Loucy (cell line): ENCODE measurements around the gene LZTS3.

Experiments
- EZH2phosphoT487 ChIP-seq: fragments of 200-600 bp; IDR thresholded peaks from 2 replicates; pipeline ENCODE4 v1.6.1; 2018; ENCODE audit warnings: antibody characterized with exemption, mild to moderate bottlenecking, moderate library complexity, borderline replicate concordance
- TF ChIP-seq, protein P1 (sequence below): fragments of 200-600 bp; sonication (generic); conservative IDR thresholded peaks from 2 replicates; pipeline ENCODE4 v1.5.1; 2014; ENCODE audit warnings: mild to moderate bottlenecking, antibody characterized with exemption, low read length

DNA sequence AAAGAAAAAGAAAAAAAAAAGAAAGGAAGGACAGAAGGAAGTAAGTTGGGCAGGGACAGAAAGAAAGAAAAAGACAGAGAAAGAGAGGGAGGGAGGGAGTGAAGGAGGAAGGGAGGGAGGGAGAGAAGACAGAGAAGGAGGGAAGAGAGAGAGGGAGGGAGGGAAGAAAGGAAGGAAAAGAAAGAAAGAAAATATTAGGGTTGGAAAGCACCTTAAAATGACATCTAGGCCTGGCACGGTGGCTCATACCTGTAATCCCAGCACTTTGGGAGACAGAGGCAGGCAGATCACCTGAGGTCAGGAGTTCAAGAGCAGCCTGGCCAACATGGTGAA lies 46.9 kb downstream of the LZTS3 start:
- TF ChIP-seq, protein P1, sequence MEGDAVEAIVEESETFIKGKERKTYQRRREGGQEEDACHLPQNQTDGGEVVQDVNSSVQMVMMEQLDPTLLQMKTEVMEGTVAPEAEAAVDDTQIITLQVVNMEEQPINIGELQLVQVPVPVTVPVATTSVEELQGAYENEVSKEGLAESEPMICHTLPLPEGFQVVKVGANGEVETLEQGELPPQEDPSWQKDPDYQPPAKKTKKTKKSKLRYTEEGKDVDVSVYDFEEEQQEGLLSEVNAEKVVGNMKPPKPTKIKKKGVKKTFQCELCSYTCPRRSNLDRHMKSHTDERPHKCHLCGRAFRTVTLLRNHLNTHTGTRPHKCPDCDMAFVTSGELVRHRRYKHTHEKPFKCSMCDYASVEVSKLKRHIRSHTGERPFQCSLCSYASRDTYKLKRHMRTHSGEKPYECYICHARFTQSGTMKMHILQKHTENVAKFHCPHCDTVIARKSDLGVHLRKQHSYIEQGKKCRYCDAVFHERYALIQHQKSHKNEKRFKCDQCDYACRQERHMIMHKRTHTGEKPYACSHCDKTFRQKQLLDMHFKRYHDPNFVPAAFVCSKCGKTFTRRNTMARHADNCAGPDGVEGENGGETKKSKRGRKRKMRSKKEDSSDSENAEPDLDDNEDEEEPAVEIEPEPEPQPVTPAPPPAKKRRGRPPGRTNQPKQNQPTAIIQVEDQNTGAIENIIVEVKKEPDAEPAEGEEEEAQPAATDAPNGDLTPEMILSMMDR: no peak
- no peak for TF ChIP-seq EZH2phosphoT487
